Measurements from ENCODE around the gene IFFO2. TPM values are rescaled to one million over a fixed set of nuclear protein-coding genes. Genes with fewer than 3 reads are reported as not detected.

IFFO2 gene
- total RNA-seq, 1 experiment from 2014 or later = 11.7 TPM

DNA sequence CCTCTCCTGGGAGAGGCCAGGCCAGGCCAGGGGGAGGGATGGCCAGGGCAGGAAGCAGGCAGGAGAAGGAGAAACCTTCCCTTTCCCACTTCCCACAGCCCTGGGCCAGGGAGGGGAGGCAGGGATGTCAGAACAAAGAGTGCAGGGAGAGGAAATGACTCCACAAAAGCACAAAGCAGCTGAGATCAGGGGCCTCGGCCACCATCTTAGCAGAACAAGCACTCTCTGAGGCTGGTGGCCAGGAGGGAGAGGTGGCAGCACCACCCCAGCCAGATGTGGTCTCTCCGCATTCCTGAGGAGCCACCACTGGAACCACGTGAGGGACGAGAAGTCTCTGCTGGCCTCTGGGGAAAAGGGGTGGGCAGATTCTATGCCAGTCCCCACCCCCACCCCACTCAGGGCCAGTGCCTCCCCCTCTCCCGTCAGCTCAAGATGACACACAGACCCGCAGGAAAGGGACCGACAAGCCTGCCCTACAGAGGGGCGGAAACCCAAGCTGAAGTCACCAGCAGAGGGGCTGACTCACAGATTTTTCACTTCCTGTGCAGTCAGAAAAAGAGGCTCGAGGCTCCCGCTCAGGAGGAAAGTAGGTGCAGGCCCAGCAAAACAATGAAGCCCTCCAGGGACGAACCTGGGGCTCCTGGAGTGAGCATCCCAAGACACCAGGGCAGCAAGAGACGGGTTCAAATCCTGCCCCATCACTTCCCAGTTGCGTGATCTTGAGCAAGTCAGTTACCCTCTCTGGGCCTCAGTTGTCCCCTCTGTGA, 30.0 kb downstream of the IFFO2 start:
- Histone ChIP-seq H3K4me3 (peak overlapping the region; percentile 52; the same call in 1 of the 2 replicates), H3K4me2 (peak overlapping the region; percentile 82), H3K36me3 (ENCODE audit: low read depth) (no peaks in the 10 kb centered on the region), H3K27ac (peak overlapping the region; percentile 92), H3K27me3 (ENCODE audit: insufficient read depth, low read depth) (no peaks in the 10 kb centered on the region), H3K9me3 (ENCODE audit: insufficient read depth, low read depth) (no peaks in the 10 kb centered on the region), H3K4me1 (replicated peaks; ENCODE audit: insufficient read depth) (peaks cover 54% of the 10 kb centered on the region), H4K20me1 (ENCODE audit: insufficient read depth) (no peaks in the 10 kb centered on the region), H3F3A (ENCODE audit: insufficient read depth, low read depth) (peaks cover 11% of the 10 kb centered on the region; the same call in 1 of the 2 replicates), H3K79me2 (ENCODE audit: low read depth) (peaks cover 45% of the 10 kb centered on the region), H2AFZ (peak overlapping the region; percentile 60; the same call in 1 of the 2 replicates), H3K9me2 (ENCODE audit: insufficient read depth) (no peaks in the 10 kb centered on the region)
- ChIA-PET CTCF (interaction anchor here (0.6 to 0.9 kb wide), 2 partner anchors 85 to 1369 kb away, joined by 4 to 7 read pairs; no protein-coding TSS in a partner anchor), POLR2A (ENCODE audit: unreplicated experiment) (interaction anchor here (0.7 to 1.5 kb wide), 2 partner anchors 45 to 83 kb away, joined by 3 to 25 read pairs; no protein-coding TSS in a partner anchor)
- peak; percentile 78 to 84 for DNase-seq
- intact Hi-C loops (cut with micrococcal nuclease; ENCODE audit: unreplicated experiment) = loop anchor here (1.0 to 2.0 kb wide), 4 partner anchors 14 to 84 kb away; partner anchors contain the start of genes ALDH4A1 and IFFO2
- TF ChIP-seq EZH2 (IDR thresholded peaks at IDR 0.05; ENCODE audit: low read depth) = no peak
- no peak for TF ChIP-seq CTCF (conservative IDR thresholded peaks at IDR 0.05)
- BruUV-seq (replicated peaks) = TSS peak; percentile 52

DNA sequence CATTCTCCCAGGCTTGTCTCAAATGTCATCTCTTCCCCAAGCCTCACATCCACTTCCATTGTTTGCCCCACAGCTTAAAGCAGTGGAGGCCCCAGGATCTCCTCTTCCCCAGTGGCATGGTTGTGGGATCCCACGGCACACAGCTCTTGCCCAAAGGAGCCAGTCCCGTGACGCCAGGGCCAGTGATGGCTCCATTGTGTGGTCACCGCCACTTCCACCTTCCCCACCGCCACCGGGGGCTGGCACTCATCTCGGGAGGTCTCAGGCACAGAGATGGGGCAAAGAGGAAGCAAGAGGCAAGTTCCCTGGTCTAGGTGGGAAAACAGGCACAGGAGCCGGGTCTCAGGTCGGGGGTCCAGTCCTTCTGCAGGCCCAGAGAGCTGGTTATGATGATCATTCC, 31.2 kb downstream of the IFFO2 start:
- no TSS peak for BruUV-seq (replicated peaks)
- CTCF ChIA-PET = no interaction called here
- H4K20me1 ChIP-seq (ENCODE audit: insufficient read depth) = no peaks in the 10 kb centered on the region
- H3K27ac ChIP-seq = no peak overlapping the region
- POLR2A ChIA-PET (ENCODE audit: unreplicated experiment) = no interaction called here
- H3K79me2 ChIP-seq (ENCODE audit: low read depth) = peaks cover 38% of the 10 kb centered on the region
- TF ChIP-seq EZH2 (IDR thresholded peaks at IDR 0.05; ENCODE audit: low read depth) (no peak), CTCF (conservative IDR thresholded peaks at IDR 0.05) (no peak)
- intact Hi-C loops (cut with micrococcal nuclease; ENCODE audit: unreplicated experiment) = no loop called here
- no peak overlapping the region for H3K4me3 ChIP-seq
- no peak overlapping the region for H3K4me2 ChIP-seq
- no peaks in the 10 kb centered on the region for H3K27me3 ChIP-seq (ENCODE audit: insufficient read depth, low read depth)
- no peaks in the 10 kb centered on the region for H3K9me2 ChIP-seq (ENCODE audit: insufficient read depth)
- peaks cover 52% of the 10 kb centered on the region for H3K4me1 ChIP-seq (replicated peaks; ENCODE audit: insufficient read depth)
- no peak for DNase-seq
- H3K9me3 ChIP-seq (ENCODE audit: insufficient read depth, low read depth) = no peaks in the 10 kb centered on the region
- H3F3A ChIP-seq (ENCODE audit: insufficient read depth, low read depth) = peaks cover 11% of the 10 kb centered on the region; the same call in 1 of the 2 replicates
- no peaks in the 10 kb centered on the region for H3K36me3 ChIP-seq (ENCODE audit: low read depth)
- H2AFZ ChIP-seq = no peak overlapping the region

GRCh38 chr1:18924221-18924691, 32.2 kb downstream of the IFFO2 start:
- ChIA-PET CTCF (interaction anchor here (0.7 to 1.0 kb wide), 2 partner anchors 15 to 48 kb away, joined by 3 to 4 read pairs; no protein-coding TSS in a partner anchor), POLR2A (ENCODE audit: unreplicated experiment) (no interaction called here)
- intact Hi-C loops (cut with micrococcal nuclease; ENCODE audit: unreplicated experiment) = no loop called here
- Histone ChIP-seq H3K4me2 (no peak overlapping the region), H3F3A (ENCODE audit: insufficient read depth, low read depth) (peaks cover 11% of the 10 kb centered on the region; the same call in 1 of the 2 replicates), H3K36me3 (ENCODE audit: low read depth) (no peaks in the 10 kb centered on the region), H2AFZ (no peak overlapping the region), H3K27me3 (ENCODE audit: insufficient read depth, low read depth) (no peaks in the 10 kb centered on the region), H4K20me1 (ENCODE audit: insufficient read depth) (no peaks in the 10 kb centered on the region), H3K79me2 (ENCODE audit: low read depth) (peaks cover 27% of the 10 kb centered on the region), H3K4me3 (no peak overlapping the region), H3K9me2 (ENCODE audit: insufficient read depth) (no peaks in the 10 kb centered on the region), H3K27ac (no peak overlapping the region), H3K9me3 (ENCODE audit: insufficient read depth, low read depth) (no peaks in the 10 kb centered on the region), H3K4me1 (replicated peaks; ENCODE audit: insufficient read depth) (peaks cover 49% of the 10 kb centered on the region)
- TF ChIP-seq EZH2 (IDR thresholded peaks at IDR 0.05; ENCODE audit: low read depth) = no peak
- TF ChIP-seq CTCF (conservative IDR thresholded peaks at IDR 0.05) = no peak
- BruUV-seq (replicated peaks) = no TSS peak
- peak in 1 of 2 experiments; percentile 21 for DNase-seq

Data from PC-9 (cell line).